ENCODE results near the gene DENND6B.
"Not testable (repeated sequence)": the region's sequence is repeated elsewhere in the genome, so short reads cannot be mapped to it uniquely, and the experiment has no call there.

Gene DENND6B

GRCh38 chr22:50339945-50340879 is 13.4 kb upstream of the DENND6B start:
- in situ Hi-C loops (cut with MboI; ENCODE audit: low sequenced_read_pairs) = no loop called here

GRCh38 chr22:50338860-50339462 is 12.1 kb upstream of the DENND6B start:
- in situ Hi-C loops (cut with MboI; ENCODE audit: low sequenced_read_pairs) = no loop called here

- in situ Hi-C loops (cut with MboI; ENCODE audit: low sequenced_read_pairs) = no loop called here
These were observed 11.3 kb upstream of the DENND6B start for GRCh38 chr22:50338042-50338573.

GRCh38 chr22:50337262-50338041 is 10.6 kb upstream of the DENND6B start:
- in situ Hi-C loops (cut with MboI; ENCODE audit: low sequenced_read_pairs) = no loop called here

- in situ Hi-C loops (cut with MboI; ENCODE audit: low sequenced_read_pairs) = not testable (repeated sequence)
These were observed 7.6 kb upstream of the DENND6B start for GRCh38 chr22:50334433-50334832.

- in situ Hi-C loops (cut with MboI; ENCODE audit: low sequenced_read_pairs) = loop anchor here (5.0 kb wide), 1 partner anchor 52 kb away; no protein-coding TSS in a partner anchor
These were observed 2.4 kb upstream of the DENND6B start for GRCh38 chr22:50329236-50329635.

GRCh38 chr22:50327711-50328019 is 853 bp upstream of the DENND6B start:
- in situ Hi-C loops (cut with MboI; ENCODE audit: low sequenced_read_pairs) = loop anchor here (5.0 kb wide), 1 partner anchor 50 kb away; no protein-coding TSS in a partner anchor

- in situ Hi-C loops (cut with MboI; ENCODE audit: low sequenced_read_pairs) = loop anchor here (5.0 kb wide), 1 partner anchor 49 kb away; no protein-coding TSS in a partner anchor
These were observed 422 bp downstream of the DENND6B start for GRCh38 chr22:50326225-50326955.

- in situ Hi-C loops (cut with MboI; ENCODE audit: low sequenced_read_pairs) = loop anchor here (5.0 kb wide), 1 partner anchor 48 kb away; no protein-coding TSS in a partner anchor
These were observed 1.2 kb downstream of the DENND6B start for GRCh38 chr22:50325444-50326224.

- in situ Hi-C loops (cut with MboI; ENCODE audit: low sequenced_read_pairs) = no loop called here
These were observed 2.9 kb downstream of the DENND6B start for GRCh38 chr22:50323900-50324299.

GRCh38 chr22:50322382-50323104 is 4.3 kb downstream of the DENND6B start:
- in situ Hi-C loops (cut with MboI; ENCODE audit: low sequenced_read_pairs) = not testable (repeated sequence)

- in situ Hi-C loops (cut with MboI; ENCODE audit: low sequenced_read_pairs) = no loop called here
These were observed 6.0 kb downstream of the DENND6B start for GRCh38 chr22:50320671-50321325.

GRCh38 chr22:50320116-50320515 is 6.7 kb downstream of the DENND6B start:
- in situ Hi-C loops (cut with MboI; ENCODE audit: low sequenced_read_pairs) = no loop called here

- in situ Hi-C loops (cut with MboI; ENCODE audit: low sequenced_read_pairs) = no loop called here
These were observed 7.3 kb downstream of the DENND6B start for GRCh38 chr22:50319503-50319951.

- in situ Hi-C loops (cut with MboI; ENCODE audit: low sequenced_read_pairs) = no loop called here
These were observed 8.0 kb downstream of the DENND6B start for GRCh38 chr22:50318698-50319411.

GRCh38 chr22:50318356-50318697 is 8.5 kb downstream of the DENND6B start:
- in situ Hi-C loops (cut with MboI; ENCODE audit: low sequenced_read_pairs) = no loop called here

GRCh38 chr22:50317674-50318073 is 9.1 kb downstream of the DENND6B start:
- in situ Hi-C loops (cut with MboI; ENCODE audit: low sequenced_read_pairs) = no loop called here

GRCh38 chr22:50317178-50317577 is 9.6 kb downstream of the DENND6B start:
- in situ Hi-C loops (cut with MboI; ENCODE audit: low sequenced_read_pairs) = no loop called here

All from HL-60/S4 (cell line).